Activated naive CD4-positive, alpha-beta T cell treated with anti-CD3 and anti-CD28 coated beads, Interleukin-2, amount 50 U/mL, for 16 hours (primary cell): ENCODE measurements around the gene EHD3.

Source experiments
- DNase-seq: peaks from one replicate; pipeline ENCODE4 v3.0.0-alpha.2; 2020

EHD3 gene

GRCh38 chr2:31237348-31238017 lies 3.5 kb downstream of the EHD3 start:
- no peak for DNase-seq

DNA sequence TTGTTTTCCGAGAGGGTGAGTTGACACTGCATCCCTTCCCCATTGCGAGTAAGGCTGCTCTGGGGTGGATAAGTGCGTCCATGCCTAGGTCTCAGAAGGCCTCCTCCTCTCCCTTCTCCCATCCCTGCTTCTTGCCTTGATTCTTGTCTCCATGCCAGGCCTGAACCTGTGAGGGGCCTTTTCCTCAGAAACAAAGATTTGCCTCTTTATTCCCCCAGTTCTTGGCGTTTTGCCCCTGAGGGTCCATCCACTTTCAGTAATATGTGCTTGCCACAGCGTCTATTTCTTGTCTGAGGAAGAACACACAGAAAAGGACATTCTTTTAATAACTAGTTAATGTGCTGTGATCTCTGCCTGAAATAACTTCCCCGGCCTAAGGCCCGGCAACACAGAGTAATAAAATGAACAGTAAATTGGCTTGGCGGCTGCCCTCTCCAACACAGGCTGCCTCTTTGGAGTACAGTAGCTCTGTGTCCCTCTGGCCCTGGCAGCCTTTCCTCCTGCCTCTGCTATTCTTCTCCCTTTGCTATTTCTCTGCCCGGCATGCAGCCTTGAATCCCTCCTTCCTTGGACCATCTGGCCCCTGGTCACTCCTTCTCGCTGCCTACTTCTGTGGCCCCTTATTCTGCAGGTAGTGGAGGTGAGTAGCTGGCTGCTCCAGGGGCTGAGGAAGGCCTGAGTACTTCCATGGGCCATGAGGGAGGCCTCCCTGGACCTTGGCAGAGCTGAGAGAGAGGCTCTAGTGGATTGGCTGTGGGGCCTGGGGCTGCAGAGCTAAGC lies 4.4 kb downstream of the EHD3 start:
- DNase-seq = no peak

DNA sequence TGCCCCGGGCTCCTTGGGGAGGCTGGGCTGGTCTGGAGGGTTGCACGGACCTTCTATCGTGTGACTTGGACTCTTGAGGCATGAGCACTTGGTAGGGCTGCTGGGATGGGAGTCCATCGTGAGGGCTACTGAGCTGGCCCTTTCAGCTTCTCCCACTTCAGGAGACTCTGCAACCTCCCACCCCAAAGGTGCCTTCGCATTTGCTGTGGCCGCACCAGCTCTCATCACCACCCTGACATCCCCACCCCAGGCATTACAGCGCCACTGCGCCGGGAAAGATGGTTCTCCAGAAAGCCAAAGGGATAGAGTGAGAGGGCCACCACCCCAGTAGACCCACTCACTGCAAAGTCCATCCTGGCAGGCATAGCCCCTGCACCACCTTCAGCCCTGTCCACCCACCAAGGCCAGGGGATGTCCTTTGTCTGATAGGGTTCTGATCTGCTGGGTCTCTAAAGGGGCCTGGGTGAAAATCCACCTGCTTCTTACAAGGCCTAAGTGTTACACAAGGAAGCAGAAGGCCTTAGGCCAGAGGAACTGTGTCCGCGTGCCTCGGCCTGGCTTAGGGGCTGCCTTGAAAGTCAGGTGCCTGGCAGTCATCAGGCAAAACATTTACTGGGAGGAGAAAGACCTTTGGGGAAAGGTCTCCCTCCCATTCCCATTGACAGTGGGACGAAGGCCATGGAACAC lies 5.1 kb downstream of the EHD3 start:
- no peak for DNase-seq

DNA sequence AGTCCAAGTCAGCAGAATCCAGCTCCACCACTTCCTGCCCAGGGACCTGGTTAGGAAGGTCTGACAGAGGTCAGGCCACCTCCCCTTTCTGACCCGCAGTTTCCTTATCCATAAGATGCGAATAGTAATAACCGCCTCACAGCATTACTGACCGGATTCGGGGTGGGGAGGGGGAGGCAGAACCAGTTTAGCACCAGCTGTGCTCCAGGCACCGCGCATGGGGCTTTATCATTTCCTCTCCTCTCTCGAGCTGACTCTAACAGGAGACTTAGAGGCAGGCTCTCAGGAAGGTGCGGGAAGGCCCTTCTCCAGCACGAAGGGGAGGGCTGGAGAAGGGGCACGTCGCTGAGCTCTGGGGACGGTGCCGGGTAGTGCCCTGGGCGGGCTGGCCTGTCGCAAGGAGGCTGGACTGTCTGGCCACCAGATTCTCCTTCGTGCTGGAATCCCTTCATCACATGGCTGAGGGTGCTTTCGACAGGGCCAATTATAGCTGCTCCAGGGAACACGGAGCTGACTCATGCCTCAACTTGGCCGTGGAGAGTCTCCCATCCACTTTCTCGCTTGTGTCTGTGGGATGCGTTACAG lies 5.7 kb downstream of the EHD3 start:
- no peak for DNase-seq

DNA sequence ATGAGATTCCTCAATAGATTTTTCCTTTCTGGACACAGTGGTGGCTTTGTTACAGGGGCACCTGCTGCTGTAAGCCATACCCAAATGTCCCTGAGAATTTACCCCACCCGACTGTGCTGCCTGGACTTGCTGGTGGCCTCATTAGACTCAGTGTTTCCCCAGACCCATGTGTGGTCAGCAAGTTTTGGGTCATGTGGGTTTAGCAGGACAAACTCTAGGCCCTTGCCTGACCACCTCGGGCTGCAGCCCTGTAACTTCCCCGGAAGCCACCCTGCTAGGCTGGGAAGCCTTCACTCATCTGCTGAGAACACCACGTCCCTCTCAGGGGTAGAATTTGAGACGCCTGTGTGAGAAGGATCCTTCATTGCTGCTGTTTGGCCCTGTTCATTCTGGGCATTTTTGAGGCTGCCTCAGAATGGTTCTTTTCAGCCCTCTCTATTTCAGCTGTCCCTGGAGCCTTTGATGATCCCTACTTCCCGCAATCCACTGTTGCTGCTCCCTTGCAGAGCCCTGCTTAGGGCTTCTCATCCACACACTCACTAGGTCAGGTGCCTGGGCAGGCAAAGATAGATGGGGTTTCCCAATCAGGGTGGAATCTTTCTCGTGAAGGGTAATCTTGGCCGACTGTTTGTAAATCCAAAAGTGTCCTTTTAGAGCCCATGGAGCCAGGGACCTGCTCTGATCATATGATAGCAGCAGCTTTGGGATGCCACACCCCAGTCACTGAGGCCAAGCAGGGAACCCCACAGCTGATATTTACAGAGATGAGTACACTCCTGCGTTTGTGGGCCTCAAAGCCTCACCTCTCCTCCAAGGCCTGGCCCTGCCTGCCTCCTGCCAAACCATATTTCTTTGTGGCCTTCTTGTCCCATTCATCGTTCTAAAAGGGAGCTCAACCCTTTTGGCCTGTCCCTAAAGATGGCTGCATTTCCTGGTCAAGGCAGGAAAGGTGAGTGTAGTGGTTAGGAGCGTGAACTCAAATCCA lies 6.7 kb downstream of the EHD3 start:
- no peak for DNase-seq

- no peak for DNase-seq
Measured at GRCh38 chr2:31241625-31242270, 7.8 kb downstream of the EHD3 start.

DNA sequence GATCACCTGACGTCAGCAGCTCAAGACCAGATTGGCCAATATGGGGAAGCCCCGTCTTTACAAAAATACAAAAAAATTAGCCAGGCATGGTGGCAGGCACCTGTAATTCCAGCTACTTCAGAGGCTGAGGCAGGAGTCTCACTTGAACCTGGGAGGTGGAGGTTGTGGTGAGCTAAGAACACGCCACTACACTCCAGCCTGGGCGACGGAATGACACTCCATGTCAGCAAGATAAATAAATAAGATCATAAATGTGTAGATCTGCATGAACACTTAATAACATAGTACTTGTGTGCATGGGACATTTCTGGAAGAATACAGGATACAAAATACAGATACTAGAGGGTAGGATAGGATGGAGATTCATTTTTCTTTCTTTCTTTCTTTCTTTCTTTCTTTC lies 9.1 kb downstream of the EHD3 start:
- no peak for DNase-seq

DNA sequence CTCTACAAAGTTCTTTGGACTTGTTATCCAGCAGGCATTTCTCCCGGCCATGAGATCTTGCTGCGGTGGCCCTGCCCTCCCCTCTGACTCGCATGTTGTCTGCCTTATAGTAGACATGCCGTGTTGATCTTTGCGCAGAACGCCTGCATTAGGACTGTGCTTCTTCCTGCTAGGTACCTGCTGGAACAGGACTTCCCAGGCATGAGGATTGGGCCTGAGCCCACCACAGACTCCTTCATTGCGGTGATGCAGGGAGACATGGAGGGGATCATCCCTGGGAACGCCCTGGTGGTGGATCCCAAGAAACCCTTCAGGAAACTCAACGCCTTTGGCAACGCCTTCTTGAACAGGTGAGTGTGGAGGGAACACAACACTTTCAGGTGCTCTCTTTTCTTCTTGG lies 10.1 kb downstream of the EHD3 start:
- DNase-seq = no peak

- no peak for DNase-seq
Measured at GRCh38 chr2:31246184-31246852, 12.4 kb downstream of the EHD3 start.

- no peak for DNase-seq
Measured at GRCh38 chr2:31247711-31248110, 13.8 kb downstream of the EHD3 start.

DNA sequence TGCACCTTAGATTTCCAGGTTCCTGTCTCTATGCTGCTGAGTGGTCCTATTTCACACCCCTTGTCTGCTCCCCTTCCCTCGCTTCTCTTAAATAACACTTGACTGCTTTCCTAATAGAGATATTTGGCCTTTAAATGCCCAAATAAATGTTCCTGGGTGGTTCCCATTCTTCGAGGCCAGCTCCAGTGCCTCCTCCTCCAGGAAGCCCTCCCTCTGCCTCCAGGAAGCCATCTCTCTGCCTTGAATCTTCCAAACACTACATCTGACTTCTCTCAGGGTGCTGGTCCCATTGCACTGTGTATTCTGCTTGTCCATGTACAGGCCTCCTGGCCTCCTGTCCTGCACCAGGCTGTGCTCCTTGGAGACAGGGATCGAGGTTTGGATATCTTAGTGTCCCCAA lies 14.2 kb downstream of the EHD3 start:
- no peak for DNase-seq

DNA sequence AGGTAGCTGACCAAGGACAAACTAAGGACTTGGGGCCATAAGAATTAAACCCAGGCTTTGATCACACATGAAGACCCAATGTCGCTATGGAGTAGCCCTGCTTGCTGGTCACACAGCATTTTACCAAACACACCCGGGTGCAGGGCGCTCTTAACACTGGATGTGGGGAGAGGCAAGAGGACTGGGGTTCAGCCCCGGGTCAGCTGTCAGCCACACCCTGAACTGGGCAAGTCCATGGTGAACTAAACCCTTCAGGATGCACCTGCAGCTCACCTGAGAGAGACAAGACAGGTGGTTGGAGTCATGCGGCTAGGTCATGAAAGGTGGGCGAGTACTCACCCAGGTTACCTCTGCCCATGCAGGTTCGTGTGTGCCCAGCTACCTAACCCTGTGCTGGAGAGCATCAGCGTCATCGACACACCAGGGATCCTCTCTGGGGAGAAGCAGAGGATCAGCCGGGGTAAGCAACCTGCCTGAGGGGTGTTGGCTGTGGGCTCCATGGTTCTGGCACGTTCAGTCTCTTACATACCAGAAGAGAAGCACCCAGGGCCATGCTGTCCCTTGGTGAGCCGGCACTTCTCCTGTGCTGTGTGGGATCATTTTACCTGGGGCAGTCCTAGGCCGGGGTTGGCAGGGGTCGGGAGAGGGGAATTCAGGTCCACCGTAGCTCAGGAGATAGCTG lies 15.2 kb downstream of the EHD3 start:
- DNase-seq = no peak

- DNase-seq = no peak
Measured at GRCh38 chr2:31251018-31251417, 17.1 kb downstream of the EHD3 start.

GRCh38 chr2:31251851-31252250 lies 17.9 kb downstream of the EHD3 start:
- no peak for DNase-seq

DNA sequence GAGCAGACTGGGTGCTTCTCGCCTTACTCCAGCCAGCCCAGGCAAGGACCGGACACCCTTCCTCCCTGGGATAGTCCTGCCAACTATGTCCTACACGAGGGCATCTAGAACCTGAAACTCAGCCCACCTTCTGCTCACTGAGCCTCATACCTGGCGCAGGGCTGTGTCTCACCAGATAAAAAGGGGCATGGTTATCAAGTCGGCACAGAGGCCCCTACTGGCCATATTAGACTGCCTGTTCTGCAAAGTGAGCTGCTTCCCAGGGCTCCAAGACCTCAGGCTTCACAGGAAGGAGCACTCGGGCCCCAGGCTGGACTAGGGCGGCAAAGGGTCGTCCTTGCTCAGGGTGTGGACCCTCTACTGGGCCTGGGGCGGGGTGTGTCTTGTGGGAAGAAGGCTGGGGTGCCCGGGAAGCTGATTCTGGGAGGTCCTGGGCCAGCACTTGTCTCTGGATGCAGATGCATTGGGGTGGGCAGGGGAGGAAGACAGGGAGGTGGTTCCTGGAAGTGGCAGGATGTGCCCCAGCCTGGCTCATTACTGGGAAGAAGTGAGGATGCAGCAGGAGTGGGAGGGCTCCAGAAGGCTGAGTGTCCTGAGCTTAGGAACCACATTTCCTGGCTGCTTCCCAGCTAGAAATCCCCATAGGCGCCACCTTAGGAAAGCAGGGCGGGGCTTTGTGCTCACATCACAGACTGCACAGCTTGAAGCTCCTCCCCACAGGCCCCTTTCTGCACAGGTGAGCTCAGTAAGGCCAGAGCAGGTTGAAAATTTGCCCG lies 19.6 kb downstream of the EHD3 start:
- no peak for DNase-seq

DNA sequence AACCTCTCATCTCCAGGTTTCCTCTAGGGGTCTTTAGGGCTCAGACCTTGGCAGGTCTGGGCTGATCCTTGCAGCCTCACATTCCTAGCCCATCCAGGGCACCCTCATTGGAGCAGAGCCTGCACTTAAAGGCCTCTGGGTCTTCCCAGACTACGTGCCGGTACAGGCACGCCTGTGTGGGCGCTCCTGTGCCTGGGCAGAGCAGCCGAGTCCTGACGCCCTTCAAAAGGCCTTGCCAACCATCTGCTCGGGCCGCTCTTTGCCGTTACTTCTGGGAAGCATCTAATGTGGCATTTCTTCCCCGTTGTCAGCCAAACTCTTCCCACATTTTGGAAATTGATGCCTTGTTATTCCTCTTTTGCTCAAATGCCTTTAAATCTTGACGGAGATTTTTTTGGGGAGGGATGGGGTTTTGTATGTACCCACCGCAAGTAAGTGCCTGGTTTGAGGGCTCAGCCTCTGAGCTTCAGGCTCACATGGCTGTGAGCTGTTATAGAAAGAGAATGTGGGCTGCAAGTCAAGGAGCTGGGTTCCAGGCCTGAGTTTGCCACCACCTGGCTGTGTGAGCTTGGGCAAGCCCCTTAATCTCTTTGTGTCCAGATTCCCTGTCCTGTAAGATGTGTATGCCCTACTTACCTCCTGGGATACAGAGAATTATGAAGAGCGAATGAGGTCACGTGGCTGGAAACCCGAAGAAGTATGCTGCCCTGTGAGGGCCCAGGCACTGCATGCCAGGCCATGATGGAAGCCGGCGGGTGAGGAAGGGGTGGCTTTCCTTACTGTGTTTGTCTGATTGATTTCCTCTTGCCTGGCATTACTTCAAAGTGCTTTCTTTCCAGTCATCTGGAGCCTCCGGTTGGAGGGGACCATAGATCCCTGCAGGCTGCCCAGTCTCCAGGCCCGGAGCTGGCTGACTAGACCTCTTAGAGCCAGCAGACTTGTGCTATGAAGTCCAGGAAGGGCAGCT lies 20.6 kb downstream of the EHD3 start:
- no peak for DNase-seq

DNA sequence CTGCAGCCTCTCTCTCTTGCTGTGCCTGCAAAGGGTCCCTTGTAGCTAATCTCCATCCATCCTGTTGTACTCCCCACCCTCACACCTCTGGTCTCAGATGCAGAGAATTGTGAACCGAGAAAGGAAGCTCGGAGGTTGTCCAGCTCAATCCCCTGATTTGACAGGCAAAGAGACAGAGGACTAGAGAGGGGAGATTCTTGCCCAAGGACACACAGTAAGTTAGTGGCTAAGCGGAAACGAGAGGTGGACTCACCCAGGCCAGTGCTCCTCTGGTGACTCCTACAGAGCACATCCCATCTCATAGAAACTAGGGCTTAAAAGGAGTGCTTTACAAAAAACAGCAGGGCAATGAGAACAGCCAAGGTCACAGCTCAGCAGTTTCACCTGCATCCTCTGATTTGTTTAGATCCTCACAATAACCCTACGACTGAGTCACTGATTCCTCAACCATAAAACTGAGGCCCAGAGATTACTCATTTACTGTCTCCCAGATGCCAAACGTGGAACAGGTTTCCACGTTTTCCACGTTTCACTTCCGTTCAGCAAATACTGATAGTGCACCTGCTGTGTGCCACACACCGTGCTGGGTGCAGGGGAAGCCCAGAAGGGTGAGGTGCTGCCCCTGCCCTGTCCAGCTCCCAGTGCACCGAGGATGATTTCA lies 22.1 kb downstream of the EHD3 start:
- no peak for DNase-seq
